Stimulated activated CD4-positive, alpha-beta T cell treated with anti-CD3 and anti-CD28 coated beads, Interleukin-4, amount 100 ng/mL, for 4 hours (primary cell): Measurements from ENCODE around the gene LGR4.

Experiments used
- DNase-seq, 2 experiments: peaks; one replicate each; pipeline ENCODE4 v3.0.0-alpha.2; 2020

Gene LGR4

GRCh38 chr11:27398400-27398770 lies 74.2 kb downstream of the LGR4 start:
- DNase-seq: no peak

DNA sequence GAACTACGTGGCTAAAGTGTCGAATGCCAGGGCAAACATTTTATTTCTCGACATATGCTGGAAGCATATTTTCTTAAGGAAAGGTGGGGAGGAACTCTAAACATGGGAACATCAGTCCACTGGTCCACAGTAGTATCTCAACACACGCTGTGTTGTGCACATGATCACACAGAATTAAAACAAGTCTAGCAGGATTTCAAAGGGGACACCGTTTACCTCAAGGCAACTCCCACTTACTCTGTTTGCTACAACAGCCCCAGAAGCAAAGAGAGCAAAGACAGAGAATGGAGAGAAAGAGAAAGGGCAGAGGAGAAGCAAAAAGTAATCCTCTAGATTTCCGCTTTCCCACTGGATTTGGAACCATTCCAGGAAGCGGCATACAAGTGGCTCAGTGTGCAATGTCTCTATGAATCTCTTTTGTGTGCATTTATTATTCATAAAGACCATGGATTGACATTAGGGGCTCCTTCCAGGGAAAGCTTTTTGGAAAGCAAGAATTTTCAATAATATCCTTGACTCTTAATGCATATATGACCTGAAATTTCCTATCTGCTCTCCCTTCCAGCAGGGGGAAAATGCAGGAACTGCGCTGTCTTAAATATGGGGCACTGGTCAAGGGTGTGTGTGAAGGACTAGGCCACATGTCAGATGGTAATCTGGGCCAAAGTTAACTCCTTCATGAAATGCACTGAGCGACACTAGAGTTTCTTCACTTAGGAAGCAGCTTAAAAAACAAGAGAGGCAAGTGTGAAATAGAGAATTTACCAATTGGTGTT lies 74.8 kb downstream of the LGR4 start:
- DNase-seq: no peak

DNA sequence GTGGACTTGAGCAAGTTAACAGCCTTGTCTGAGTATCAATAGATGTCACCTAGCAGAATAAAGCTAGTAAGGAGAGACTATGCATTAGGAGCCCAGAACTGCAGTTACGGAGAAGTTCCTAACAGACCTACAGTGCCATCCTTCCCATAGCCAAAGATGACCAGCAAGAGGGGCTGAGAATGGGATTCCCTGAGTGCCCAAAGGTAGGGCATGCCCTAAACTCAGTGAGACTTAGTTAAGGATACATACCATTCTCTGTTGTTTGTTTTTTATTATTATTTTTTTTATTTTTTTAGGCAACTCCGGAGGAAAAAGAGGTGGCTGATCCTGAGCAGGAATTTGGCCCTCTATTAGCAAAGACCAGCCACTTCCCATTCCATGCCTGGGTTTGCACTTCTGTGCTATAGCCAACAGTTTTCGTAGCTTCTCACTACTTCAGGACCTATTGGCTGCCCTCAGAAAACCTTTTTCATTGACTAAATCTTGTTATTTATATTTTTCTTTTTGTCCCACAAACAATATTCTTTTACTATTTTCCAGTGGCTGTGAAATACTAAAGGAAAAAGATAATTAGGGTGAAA lies 76.2 kb downstream of the LGR4 start:
- DNase-seq: no peak

DNA sequence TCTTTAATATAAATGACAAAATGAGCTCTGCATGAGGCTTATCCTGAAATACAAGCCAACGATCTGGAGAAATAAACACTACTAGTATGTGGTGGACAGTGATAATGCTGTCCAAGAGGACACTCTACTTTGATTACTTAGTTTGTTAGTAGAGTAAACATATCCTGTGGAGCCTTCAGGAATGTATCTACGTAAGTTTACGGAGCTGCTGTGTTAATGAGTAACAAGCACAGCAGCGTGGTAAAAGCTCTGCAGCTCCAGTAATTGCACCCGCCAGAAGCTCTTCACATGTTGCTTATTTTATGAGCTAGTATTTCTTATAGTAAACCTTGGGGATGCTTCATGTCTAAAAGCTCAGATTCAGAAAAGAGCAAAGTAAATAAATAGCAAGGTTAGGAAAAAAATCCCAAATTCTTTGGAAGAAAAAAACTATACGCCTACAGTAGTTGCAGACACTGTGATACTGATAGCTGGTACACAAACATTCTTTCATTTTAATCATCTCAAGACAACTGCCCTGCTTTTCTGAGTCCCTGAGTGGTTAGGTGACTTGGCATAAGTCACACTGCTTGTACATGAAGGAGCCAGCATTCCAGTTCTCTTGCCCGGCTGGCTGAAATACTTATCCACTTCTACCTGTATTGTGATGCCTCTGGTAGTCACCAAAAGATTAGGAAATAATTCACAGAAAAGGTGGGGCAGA lies 76.9 kb downstream of the LGR4 start:
- no peak for DNase-seq

GRCh38 chr11:27394781-27395228 lies 77.8 kb downstream of the LGR4 start:
- no peak for DNase-seq

GRCh38 chr11:27392278-27393114 lies 80.1 kb downstream of the LGR4 start:
- DNase-seq: no peak

- DNase-seq: no peak
Measured at GRCh38 chr11:27391331-27392015, 81.1 kb downstream of the LGR4 start.

DNA sequence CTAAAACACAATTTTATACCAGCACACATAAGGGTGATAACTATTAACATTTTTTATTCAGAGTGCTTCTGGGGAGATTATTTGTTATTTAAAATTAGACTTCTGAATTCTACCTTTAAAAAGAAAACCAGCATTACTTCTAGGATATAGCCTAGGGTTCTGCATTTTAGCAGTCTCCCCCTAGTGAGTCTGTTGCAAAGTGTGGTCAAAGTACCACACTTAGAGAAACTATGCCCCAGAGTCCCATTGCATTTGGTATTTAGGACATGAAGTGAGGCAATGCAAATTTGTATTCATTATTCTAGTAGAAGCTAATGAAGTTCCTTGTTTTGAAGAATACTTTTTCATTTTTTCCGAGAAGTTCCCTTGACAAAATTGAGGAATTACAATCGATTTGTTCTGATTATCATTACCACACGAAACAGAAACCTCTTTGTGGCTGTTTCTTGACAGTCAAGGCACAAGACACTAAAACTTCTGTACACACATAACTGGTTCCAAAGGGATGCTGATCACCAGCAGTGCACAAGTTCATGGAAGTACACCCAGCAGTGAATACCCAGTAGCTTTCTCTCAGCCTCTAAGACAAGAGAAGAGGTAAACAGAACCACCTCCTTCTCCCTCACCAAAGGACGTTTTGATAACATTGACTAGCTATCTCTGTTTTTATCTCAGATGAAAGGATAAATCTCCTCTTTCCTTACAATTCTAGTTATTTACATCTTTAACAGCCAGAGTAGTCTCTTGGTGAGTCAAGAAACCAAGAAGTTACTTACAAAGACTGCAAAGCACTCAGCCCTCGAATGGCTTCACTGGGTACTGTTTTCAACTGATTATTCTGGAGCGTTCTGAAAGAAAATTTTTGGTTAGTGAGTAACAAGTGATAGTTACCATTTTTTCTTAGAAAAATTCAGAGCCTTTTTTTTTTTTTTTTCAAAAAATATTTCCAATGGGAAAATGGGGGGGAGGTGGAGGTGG lies 82.0 kb downstream of the LGR4 start:
- DNase-seq: no peak

DNA sequence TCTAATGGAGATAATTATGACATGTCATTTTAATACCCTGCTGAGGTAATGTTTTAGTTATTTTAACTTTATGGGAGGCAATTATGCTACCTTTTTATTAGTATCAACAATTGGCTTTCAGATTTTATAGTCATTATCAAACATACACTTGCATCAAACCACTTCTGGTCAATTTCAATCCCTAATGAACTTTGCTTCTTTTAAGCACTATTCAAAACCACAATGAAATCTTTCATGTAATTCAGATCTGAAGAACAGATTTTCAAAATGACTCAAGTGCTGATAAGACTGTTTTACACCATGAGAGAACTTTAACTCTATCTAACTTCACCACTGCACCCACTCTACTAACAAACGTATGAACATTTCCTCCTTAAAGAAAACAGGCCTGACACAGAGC lies 83.7 kb downstream of the LGR4 start:
- no peak for DNase-seq

DNA sequence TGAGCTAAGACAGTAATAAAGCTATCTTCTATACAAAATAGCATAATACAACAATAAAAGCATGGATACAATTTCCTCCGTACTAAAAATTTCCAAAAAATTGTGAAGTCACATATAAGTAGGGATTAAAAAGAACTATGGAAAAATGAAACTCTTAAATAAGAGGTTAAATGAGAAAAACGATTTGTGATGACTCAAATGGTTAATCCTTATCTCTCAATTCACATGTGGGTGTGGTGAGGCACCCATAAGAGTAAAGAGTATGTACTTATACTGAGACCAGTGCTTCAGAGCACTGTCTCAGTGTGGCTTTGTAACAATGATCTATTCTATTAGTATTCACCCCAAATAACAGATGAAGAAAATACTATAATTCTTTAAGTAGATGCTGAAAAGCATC lies 84.6 kb downstream of the LGR4 start:
- DNase-seq: no peak

- DNase-seq: no peak
Measured at GRCh38 chr11:27387362-27387761, 85.2 kb downstream of the LGR4 start.

- DNase-seq: no peak
Measured at GRCh38 chr11:27386181-27386845, 86.3 kb downstream of the LGR4 start.

DNA sequence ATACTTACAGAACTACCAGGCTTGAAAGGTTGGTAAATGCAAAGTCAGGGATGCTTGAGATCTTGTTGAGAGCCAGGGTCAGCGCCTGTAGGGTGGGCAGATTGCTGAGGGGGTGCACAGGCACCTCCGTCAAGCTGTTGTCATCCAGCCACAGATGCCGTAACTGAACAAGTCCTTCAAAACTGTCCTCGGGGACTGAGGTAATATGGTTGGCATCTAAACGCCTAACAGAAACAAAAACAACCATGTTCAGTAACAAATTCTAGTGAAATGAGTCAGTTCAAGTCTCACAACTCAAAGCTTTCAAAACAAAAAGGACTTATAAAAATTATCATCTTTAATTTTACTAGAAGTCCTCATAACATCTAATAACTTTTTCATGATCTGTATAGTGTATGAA lies 87.3 kb downstream of the LGR4 start:
- DNase-seq: no peak

- DNase-seq: no peak
Measured at GRCh38 chr11:27384227-27384626, 88.4 kb downstream of the LGR4 start.

- DNase-seq: no peak
Measured at GRCh38 chr11:27383645-27384044, 88.9 kb downstream of the LGR4 start.

DNA sequence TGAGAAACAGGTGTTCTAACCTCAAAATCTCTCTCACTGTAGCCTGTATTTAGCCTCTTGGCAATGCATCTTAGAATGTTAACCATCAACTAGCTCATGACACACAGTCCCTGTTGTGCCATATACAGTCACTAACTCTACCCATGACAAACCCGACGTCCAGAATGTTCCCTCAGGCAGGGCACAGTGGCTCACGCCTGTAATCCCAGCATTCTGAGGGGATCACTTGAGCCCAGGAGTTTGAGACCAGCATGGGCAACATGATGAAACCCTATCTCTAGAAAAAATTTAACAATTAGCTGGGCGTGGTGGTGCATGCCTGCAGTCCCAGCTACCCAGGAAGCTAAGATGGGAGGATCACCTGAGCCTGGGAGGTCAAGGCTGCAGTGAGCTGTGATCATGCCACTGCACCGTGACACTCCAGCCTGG lies 91.3 kb downstream of the LGR4 start:
- DNase-seq: no peak

DNA sequence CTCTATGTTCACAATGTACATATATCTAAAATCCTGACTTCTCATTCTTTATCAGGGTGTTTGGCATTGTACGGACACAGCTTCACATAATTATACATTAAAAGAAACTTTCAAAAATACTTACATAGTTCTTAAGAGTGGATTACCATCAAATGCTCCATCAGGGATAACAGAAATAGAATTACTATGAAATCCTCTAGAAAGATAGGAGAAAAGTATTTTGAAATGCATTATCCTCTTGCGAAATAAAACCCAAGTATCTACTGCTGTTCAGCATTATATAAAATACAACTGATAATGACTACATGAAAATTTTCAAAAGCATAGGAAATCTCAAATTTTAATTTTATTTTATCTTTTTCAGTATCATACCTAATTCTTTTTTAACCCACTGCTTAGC lies 91.8 kb downstream of the LGR4 start:
- DNase-seq: no peak

GRCh38 chr11:27379449-27379848 lies 93.1 kb downstream of the LGR4 start:
- no peak for DNase-seq

DNA sequence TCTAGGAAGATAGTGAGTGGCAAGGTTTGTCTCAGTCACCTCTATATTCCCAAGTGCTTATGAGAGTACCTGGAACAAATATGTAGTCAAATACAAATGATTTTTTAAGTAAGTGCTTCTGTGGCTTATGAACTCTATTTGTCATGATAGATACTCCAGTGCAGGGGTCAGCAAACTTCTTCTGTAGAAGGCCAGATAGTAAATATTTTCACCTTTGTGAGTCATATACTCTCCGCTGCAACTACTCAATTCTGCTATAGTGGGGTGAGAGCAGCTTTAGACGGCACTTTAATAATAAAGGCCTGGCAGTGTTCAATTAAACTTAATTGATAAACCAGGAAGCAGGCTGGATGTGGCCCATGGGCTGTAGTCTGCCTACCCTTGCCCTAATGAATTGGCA lies 97.2 kb downstream of the LGR4 start:
- no peak for DNase-seq

GRCh38 chr11:27373856-27374602 lies 98.6 kb downstream of the LGR4 start:
- no peak for DNase-seq
